HG03060 (cell line): ENCODE measurements around the gene PFKP.
"Not testable (repeated sequence)": the region's sequence is repeated elsewhere in the genome, so short reads cannot be mapped to it uniquely, and the experiment has no call there.

Source experiments
- ATAC-seq: cut with Tn5 transposase; IDR thresholded peaks from one replicate; pipeline ENCODE4 v1.9.1; 2021; ENCODE audit warnings: low read depth, moderate number of reproducible peaks; ENCODE audit not compliant: unreplicated experiment

The PFKP gene

DNA sequence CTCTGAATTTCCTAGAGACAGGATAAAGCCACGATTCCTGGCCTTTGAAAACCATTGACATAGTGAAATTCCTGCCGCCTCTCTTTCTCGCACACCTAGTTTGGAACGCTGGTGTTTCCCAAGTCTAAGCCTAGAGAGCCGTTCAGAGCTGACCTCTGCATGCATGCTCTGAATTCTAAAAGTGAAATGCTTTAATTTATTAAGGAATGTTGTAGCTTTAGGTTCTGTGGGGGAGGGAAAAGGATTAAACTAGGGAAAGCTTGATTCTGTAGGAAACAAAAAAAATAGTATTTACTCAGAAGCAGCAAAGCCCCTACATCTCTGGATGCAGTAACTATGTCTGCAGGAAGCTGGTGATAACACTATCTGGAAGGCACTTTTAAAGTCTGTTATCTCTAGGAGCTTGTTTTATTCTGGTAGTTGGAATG, 27.3 kb downstream of the PFKP start:
- ATAC-seq: no peak

DNA sequence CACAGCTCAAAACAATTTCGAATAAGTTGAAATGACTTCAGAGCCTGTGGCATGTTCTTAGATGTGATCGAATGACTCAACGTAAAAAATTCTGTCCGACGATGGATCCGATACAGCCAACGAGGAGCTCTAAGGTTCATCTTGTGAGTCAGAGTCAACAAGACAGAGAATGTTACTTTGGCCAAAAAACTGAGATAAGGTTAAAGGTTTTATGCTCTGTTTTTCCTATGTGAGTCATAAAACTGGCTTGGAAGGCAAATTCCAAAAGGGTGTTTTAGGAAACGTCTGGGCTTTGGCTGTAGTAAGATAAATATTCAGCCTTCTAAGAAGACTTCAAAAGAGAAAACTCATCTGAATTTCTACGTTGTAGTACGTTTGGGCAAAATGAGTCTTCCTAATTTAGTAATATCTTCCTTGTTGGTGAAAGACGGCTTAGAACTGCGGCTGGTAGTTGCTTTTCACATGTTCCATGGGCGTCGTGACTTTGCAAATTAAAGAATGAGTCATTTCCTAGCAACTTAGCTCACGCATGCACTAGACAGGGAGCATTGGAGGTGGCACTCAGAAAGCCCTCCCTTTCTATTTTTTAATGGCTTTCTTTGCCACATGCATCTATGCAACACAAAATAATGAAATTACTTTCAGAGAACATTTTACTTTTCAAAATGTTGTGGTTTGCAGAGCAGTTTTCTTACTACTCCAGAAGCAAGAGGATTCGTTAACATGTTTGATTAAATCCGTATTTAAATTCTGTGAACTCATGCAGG, 28.2 kb downstream of the PFKP start:
- ATAC-seq: no peak

DNA sequence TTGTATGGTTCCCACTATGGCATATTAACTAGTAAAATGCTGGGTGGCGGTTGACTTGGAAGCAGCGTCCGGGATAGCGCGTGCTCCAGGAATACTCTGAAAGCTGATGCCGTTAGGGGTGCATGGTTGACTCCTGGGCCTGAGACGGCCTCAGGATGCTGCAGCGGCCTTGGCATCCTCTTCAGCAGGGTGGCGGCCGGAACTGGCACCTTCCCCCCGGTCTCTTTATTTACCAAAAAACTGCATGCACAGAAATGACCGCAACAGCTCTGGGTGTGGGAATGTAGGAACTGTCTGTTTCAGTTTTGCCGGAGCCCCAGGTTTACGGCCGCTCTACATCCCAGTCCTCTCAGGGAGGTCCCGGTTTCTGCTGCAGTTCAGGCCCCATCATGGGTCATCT, 28.8 kb downstream of the PFKP start:
- ATAC-seq: no peak

DNA sequence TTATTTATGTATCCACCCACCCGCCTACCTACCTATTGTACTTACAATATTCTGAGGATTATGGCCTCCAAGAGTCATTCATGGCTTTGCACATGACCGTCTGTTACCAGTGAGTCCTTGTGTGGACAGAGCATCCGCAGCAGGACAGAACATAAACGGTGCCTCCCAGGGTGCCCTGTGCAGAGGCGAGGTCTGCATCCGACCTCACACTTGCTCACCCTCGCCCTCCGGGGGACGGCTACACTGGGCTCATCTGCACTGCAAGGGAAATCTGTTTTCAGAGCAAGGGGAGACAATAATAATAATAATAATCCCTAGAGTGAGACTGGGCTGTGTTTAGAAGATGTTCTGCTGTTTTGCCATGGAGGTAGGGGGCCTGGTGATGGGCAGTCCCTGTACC, 29.8 kb downstream of the PFKP start:
- no peak for ATAC-seq

DNA sequence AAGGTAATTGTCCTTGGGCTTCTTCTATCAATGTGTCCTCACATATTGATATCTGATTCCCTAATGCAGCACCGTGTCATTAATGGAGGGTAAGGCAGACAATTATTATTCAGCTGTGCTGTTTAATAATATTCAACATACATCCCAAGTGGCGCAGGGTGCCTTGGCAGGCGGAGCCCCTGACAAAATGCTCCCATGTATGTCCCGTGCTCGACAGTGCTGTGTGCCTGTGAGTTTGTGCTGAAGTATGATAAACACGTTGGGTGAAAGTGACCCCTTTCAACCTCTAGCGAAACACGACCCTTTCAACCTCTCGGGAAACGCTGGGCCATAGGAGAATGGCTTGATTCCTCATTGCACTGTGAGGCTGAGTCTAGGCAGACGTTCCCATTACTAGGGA, 31.3 kb downstream of the PFKP start:
- no peak for ATAC-seq

DNA sequence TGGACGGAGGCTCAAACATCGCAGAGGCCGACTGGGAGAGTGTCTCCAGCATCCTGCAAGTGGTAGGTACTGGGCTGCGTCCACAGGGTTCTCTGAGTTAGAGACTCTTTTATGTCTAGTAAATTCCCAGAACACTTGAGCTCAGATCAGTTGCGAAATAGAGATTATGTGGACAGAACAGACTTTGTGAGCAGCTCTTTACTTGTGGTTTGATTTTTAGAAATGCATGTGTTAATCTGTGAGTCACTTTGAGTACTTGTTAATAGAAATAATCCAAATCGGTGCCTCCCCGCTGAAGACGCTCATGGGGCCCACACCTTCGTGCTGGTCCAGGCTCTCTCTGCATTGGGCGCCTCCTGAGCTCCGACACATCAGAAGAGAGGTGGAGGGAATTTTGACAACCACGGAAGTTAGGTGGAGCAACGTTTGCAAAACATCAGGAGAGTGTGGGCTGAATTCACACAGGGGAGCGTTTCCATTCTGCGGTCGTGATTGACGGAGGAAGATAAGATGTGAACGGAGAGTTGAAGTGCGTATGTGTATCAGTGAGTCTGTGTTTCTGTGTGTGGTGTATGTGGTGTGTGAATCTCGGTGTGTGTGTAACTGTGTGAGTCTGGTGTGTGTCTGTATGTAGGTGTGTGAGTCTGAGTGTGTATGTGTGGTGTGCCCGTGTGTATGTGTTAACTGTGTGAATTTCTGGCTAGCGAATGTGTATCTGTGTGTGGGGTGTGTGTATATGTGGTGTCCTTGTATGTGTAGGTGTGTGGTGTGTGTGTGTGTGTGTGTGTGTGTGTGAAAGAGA, 32.1 kb downstream of the PFKP start:
- no peak for ATAC-seq

DNA sequence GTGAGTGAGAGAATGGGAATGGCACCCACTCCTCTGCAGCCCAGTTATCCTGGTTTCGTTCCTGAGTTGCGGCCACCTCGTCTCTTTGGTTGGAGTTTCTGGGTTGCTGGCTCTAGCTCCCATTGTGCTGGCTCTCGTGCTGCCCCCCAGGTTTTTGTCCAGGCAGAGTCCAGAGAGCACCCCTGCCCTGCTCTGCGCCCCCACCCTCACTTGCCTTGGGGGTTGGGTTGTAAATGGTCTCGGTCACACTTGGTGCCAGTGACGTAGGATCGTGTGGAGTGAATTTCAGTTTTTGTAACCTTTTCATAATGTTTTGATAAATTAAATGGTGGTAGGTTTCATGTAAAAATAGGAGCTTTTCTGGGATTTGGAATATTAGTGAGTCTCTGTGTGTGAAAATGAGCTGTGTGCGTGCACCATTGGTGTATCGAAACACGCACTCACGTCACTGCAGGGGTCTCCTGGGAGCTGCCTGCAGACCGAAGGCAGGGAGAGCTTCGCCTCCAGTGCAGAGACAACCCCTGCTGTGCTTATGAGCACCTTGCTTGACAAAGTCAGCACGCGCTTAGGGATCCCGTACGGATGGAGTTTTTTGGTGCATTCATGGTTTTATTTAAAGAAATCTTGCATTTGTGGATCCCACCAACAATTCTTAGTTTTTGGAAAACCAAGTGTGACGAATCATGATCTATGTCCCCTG, 32.9 kb downstream of the PFKP start:
- ATAC-seq: no peak

DNA sequence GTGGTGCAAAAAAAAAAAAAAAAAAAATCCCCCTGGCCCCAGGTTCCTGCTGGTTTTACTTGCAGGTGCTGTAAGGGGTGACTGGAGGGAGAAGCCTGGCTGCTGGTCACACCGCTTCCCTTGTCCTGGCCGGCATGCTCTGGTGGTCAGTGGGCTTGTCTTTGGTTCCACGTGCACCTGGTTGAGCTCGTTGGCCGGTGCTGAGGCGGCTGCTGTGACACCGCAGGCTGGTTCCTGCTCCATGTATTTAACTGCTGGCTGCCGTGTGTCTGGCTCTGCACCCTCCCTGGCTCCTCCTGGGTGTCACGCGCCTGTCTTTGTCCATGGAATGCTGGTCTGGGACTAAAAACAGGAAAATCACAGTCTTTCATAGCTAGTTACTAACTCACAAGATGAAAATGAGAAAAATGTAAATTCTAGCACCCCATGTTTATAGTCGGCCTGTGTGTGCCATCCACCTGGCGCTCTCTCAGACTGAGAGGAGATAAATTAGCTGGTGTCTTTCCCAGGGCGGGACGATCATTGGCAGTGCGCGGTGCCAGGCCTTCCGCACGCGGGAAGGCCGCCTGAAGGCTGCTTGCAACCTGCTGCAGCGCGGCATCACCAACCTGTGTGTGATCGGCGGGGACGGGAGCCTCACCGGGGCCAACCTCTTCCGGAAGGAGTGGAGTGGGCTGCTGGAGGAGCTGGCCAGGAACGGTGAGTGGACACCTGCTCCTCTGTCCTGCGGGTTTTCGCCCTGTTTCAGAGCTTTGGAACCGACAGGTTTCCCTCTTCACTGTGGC, 33.7 kb downstream of the PFKP start:
- no peak for ATAC-seq

DNA sequence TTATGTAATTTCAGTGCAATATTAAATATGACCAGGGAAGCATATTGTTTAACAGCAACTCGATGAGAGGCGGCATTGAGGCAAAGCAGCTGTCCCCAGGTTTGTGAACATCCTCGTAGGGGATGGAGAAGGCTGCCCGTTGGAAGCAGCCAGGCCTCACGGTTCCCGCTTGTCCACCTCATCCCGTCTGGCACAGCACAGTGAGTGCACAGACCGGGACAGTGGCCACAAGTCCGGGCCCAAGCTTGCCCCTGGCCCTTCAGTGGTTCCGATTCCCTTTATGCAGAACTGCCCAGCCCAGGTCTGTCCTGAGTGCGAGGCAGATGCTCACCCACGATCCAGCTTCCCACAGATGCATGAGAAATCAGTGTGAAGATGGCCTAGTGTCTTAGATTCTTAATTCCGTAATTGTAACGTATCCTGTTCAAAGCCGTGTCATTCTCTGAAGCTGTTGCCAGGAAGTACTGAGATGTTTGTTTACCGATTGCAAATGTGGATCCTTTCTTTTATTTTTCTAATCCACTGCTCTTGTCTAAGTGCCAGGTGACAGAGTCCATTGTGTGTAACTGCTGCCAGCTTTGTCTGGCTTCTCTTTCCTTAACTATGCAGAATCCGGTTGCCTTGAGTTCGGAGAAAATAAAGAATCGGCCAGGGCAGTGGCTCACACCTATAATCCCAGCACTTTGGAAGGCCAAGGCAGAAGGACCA, 35.5 kb downstream of the PFKP start:
- ATAC-seq: no peak

DNA sequence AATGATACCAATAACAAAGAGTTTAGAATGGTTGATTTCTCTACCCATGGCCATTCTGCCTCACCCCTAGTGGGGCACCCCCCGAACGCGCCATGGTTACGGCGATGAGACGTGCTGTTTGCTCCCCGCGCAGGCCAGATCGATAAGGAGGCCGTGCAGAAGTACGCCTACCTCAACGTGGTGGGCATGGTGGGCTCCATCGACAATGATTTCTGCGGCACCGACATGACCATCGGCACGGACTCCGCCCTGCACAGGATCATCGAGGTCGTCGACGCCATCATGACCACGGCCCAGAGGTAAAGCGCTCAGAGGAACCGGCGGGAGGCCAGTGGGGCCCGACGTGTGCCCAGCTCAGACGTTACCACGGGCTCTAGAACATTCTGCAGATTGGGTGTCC, 36.3 kb downstream of the PFKP start:
- no peak for ATAC-seq

DNA sequence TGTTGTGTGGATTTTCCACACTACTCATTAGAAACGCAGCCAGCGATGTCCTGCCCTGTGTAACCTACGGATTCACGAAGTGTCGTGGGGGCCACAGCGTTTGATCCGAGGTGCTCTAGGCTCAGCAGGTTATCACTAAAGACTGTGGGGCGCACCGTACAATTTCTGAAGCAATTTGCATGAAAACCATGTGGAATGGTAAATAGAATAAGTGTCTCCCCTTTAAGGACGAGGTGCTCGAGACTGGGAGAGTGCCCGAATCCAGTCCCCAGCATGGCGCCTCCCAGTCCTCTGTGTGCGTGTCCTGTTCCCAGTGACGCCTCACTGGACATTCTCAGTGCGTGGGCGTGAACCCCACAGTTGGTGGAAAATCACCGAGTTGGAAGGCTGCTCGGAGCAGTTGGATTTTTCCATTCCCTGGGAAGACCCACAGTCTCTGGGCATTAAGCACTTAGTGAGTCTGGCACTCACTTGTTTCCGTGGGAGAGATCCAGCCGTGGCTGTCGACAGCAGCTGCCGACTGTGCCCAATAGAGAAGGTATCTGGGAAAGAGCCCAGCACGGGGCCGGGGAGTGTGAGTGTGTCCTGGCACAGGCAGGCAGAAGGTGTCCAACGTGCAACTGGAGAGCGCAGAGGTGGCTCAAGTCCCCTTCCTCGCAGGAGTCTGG, 37.0 kb downstream of the PFKP start:
- no peak for ATAC-seq

DNA sequence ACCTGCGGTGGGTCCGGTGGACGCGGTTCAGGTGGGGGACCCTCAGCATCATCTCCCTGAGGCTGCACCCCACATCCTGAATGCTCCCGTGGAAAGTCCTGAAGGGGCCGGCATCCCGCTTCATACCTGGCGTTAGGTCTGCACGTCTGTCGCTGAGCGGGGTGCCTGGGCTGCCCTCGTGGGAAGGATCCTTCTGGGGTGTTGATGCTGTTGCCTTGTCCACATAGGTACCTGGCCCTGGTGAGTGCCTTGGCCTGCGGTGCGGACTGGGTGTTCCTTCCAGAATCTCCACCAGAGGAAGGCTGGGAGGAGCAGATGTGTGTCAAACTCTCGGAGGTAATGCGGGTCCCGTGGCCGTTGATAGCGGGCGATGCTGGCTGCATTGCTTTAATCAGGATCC, 37.8 kb downstream of the PFKP start:
- no peak for ATAC-seq

DNA sequence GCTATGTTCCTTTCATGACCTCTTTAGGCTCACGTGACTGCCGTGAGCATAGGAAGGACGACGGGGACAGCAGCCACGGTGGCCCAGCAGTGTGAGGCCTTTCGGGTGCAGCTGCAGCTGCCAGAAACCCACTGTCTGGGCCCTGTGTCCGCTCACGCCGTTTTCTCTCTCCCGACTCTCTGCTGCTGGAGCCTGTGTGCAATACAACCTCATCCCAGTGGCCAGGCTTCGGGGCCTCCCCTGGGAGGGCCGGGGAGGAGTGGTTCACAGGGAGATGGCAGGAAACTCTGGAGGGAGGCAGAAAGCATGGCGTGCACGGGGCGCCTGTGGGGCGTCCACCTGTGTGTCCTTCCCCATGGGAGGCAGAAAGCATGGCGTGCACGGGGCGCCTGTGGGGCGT, 38.6 kb downstream of the PFKP start:
- no peak for ATAC-seq

DNA sequence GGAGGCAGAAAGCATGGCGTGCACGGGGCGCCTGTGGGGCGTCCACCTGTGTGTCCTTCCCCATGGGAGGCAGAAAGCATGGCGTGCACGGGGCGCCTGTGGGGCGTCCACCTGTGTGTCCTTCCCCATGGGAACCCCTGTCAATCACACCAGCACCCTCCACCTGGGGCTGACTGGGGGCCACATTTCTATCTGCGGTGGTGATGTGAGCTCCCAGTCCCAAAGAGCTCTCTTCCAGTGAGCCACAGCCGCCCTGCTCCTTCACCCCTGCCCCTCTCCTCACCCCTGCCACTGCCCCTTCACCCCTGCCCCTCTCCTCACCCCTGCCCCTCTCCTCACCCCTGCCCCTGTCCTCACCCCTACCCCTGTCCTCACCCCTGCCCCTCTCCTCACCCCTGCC, 39.0 kb downstream of the PFKP start:
- ATAC-seq: not testable (repeated sequence)

DNA sequence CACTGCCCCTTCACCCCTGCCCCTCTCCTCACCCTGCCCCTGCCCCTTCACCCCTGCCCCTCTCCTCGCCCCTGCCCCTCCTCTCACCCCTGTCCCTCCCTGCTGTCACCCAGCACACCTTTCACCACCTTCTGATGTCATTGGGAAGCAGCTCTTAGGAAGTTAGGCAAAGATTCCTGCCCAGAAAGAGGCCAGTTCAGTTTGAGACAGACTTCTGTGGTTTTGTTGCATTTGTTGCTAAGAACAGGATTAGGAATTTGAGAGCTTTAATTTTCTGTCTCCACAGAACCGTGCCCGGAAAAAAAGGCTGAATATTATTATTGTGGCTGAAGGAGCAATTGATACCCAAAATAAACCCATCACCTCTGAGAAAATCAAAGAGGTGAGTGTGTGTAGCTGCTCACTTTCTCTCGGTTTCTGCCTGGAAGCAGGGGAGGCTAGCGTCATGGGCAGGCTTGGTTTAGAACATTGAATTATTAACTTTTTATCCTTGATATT, 39.6 kb downstream of the PFKP start:
- ATAC-seq: no peak

DNA sequence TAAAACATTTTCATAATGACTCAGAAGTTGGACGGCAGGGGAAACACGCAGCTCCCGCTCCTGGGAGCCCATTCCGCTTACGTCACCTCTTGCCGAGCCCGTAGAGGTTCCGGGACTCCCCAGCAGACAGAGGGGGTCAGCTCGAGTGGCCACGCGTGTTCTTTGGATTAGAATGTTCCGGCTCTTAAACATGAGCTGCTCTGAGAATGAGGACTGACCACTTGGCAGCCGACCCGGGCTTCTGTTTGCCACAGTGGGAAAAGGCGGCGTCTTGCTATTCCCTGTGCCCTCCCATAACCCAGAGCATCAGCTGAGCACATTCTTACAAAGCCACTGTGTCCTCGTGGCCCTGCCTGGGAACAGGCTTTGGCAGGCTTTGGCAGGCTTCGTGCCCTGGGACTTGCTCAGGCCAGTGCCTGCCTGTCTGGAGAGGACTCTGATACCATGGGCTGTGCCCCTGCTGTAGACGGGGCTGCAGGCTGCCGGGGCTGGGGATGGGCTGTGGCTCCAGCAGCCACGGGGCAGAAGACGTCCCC, 40.1 kb downstream of the PFKP start:
- no peak for ATAC-seq

DNA sequence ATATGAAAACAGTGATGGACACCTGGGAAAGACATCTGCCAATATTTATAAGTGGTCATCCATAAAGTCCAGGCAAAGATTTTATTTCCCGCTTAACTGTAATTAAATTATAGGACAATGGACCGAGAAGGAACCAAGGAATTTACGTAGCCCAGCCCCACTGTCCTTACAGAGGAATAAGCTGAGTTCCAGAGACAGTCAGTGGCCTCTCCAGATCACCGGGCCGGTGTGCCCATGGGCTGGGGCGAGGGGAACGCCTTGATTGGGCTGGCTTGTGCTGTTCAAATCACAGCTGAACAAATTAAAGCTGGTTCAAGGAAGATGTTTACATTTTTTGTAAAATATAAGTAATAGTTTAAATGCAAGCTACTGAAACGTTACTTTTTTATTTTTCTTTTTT, 40.7 kb downstream of the PFKP start:
- no peak for ATAC-seq

DNA sequence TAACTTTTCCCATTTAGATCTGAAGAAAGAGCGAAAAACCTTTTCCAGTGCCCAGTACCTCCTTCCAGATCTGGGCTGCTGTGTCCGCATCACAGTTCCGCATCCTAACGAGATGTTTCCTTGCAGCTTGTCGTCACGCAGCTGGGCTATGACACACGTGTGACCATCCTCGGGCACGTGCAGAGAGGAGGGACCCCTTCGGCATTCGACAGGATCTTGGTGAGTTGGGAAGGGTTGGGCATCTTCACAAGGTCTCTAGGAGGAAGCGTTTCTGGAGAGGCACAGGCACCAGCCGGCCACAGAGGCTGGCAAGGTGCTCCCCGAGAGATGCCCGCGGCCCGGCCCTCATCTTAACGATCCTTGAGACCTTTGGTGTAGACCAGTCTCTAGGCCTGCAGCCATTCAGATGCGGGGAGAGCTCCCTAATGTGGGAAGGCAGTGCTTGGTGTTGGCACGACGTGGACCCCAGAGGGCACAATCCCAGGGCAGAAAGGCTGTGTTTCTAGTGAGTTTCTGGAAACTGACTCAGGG, 41.3 kb downstream of the PFKP start:
- no peak for ATAC-seq

DNA sequence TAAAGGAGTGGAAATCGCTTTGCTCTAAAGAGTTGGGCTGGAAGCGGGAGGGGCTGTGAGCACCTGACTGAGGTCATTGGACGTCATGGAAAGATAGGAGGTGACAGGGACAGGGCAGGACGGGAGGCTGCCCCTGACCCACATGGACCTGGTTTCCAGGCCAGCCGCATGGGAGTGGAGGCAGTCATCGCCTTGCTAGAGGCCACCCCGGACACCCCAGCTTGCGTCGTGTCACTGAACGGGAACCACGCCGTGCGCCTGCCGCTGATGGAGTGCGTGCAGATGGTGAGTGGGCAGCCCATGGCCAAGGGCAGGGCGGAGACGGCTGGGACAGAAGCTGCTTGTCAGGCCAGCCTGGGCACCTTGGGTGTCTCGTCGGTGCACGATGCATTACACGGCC, 41.8 kb downstream of the PFKP start:
- no peak for ATAC-seq
